Panc1 (cell line): Measurements from ENCODE around the gene TMEM141.

Experiments used
- POLR2AphosphoS5 ChIP-seq: IDR thresholded peaks from 2 replicates; pipeline ENCODE4 v1.6.1; 2012; ENCODE audit warnings: mild to moderate bottlenecking, low read depth, low read length, moderate library complexity
- TCF7L2 ChIP-seq: IDR thresholded peaks from 2 replicates; pipeline ENCODE4 v1.6.1; 2011; ENCODE audit warnings: mild to moderate bottlenecking, low read depth, low read length, inconsistent platforms
- TF ChIP-seq, protein P1 (sequence below): fragments of 450-650 bp; IDR thresholded peaks from 2 replicates; pipeline ENCODE4 v1.5.1; 2017; ENCODE audit warnings: mild to moderate bottlenecking

DNA sequence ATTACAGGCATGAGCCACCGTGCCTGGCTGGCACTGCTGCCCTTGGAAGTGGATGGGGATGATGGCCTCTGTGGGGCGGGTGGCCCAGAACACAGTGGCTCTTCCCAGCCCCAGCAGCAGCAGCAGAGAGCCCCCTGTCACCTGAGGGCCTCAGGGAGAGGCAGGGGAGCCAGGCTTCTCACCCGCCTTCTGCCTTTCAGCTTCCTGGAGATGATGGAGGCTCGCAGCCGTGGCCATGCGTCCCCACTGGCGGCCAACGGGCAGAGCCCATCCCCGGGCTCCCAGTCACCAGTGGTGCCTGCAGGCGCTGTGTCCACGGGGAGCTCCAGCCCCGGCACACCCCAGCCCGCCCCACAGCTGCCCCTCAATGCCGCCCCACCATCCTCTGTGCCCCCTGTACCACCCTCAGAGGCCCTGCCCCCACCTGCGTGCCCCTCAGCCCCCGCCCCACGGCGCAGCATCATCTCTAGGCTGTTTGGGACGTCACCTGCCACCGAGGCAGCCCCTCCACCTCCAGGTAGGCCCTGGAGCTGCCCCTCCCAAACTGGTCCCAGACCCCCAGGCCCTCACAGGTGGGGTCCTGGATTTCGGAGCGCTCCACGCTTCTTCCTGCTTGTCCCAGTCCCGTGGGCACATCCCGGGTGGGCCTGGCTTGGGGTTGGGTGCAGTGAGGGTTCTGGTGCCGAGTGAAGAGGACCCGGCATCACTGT lies 46.2 kb downstream of the TMEM141 start:
- TF ChIP-seq, protein P1, sequence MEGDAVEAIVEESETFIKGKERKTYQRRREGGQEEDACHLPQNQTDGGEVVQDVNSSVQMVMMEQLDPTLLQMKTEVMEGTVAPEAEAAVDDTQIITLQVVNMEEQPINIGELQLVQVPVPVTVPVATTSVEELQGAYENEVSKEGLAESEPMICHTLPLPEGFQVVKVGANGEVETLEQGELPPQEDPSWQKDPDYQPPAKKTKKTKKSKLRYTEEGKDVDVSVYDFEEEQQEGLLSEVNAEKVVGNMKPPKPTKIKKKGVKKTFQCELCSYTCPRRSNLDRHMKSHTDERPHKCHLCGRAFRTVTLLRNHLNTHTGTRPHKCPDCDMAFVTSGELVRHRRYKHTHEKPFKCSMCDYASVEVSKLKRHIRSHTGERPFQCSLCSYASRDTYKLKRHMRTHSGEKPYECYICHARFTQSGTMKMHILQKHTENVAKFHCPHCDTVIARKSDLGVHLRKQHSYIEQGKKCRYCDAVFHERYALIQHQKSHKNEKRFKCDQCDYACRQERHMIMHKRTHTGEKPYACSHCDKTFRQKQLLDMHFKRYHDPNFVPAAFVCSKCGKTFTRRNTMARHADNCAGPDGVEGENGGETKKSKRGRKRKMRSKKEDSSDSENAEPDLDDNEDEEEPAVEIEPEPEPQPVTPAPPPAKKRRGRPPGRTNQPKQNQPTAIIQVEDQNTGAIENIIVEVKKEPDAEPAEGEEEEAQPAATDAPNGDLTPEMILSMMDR, result no peak
- TF ChIP-seq POLR2AphosphoS5 (no peak; the same call in 1 of the 2 replicates), TCF7L2 (no peak)
